ENCODE data around the gene HOATZ.
A peak's percentile ranks its signal among the peaks of the same experiment; 100 is the strongest.

The HOATZ gene
- long read RNA-seq, donor 1 = 0 reads
- long read RNA-seq, donor 2 = 0 reads
- long read RNA-seq, donor 3 = 0 reads
- long read RNA-seq, donor 4 = 0 reads
- long read RNA-seq, donor 5 = 0 reads
- long read RNA-seq, donor 6 = 0 reads
- long read RNA-seq, donor 7 = 0 reads
- long read RNA-seq, donor 8 = 0 reads

- DNase-seq = peak; percentile 31
Measured at GRCh38 chr11:111514216-111515031, at the start of gene HOATZ. TSS of gene HOATZ (plus strand) at chr11:111514778. CDS start at chr11:111514785, 7 bp downstream.

- no peak for DNase-seq
Measured at GRCh38 chr11:111465400-111465799, 49.2 kb upstream of the HOATZ start.

GRCh38 chr11:111466615-111467014 is 48.0 kb upstream of the HOATZ start:
- no peak for DNase-seq

- no peak for DNase-seq
Measured at GRCh38 chr11:111469200-111469599, 45.4 kb upstream of the HOATZ start.

GRCh38 chr11:111472228-111472627 is 42.4 kb upstream of the HOATZ start:
- no peak for DNase-seq

GRCh38 chr11:111474432-111474831 is 40.1 kb upstream of the HOATZ start:
- DNase-seq = no peak

GRCh38 chr11:111476366-111476765 is 38.2 kb upstream of the HOATZ start:
- DNase-seq = no peak

GRCh38 chr11:111476956-111477355 is 37.6 kb upstream of the HOATZ start:
- DNase-seq = no peak

GRCh38 chr11:111477898-111478297 is 36.7 kb upstream of the HOATZ start:
- DNase-seq = no peak

GRCh38 chr11:111479666-111480065 is 34.9 kb upstream of the HOATZ start:
- no peak for DNase-seq

GRCh38 chr11:111483431-111483830 is 31.1 kb upstream of the HOATZ start:
- no peak for DNase-seq

GRCh38 chr11:111490496-111490895 is 24.1 kb upstream of the HOATZ start:
- DNase-seq = no peak

GRCh38 chr11:111494040-111494439 is 20.5 kb upstream of the HOATZ start:
- DNase-seq = no peak

- no peak for DNase-seq
Measured at GRCh38 chr11:111499483-111499882, 15.1 kb upstream of the HOATZ start.

- DNase-seq = no peak
Measured at GRCh38 chr11:111500481-111500880, 14.1 kb upstream of the HOATZ start.

- DNase-seq = no peak
Measured at GRCh38 chr11:111502611-111503010, 12.0 kb upstream of the HOATZ start.

GRCh38 chr11:111510311-111510710 is 4.3 kb upstream of the HOATZ start:
- no peak for DNase-seq

GRCh38 chr11:111512296-111513239 is 2.0 kb upstream of the HOATZ start, which contains the start of gene BTG4:
TSS of gene BTG4 (minus strand) at chr11:111512386. CDS start at chr11:111498776, 13,610 bp downstream.
- peak; percentile 48 for DNase-seq

- no peak for DNase-seq
Measured at GRCh38 chr11:111513240-111513605, 1.4 kb upstream of the HOATZ start.

- DNase-seq = no peak
Measured at GRCh38 chr11:111515591-111515990, 1.0 kb downstream of the HOATZ start.

GRCh38 chr11:111518668-111519067 is 4.1 kb downstream of the HOATZ start:
- no peak for DNase-seq

GRCh38 chr11:111520560-111520959 is 6.0 kb downstream of the HOATZ start:
- DNase-seq = no peak

GRCh38 chr11:111521135-111521534 is 6.6 kb downstream of the HOATZ start:
- DNase-seq = no peak

All from right kidney (tissue), 9 donors.